BLaER1 (cell line): ENCODE measurements around the gene RAP2C.

Experiments used
- H3K27ac ChIP-seq: shearing (Covaris generic); formaldehyde crosslinking; 2 replicates; pipeline ENCODE4 v1.8.1; 2022
- H3K27me3 ChIP-seq: shearing (Covaris generic); formaldehyde crosslinking; 2 replicates; pipeline ENCODE4 v1.8.1; 2022
- H3K36me3 ChIP-seq: shearing (Covaris generic); formaldehyde crosslinking; 2 replicates; pipeline ENCODE4 v1.8.1; 2022
- H3K4me1 ChIP-seq: shearing (Covaris generic); formaldehyde crosslinking; 2 replicates; pipeline ENCODE4 v1.8.1; 2022
- H3K4me2 ChIP-seq: shearing (Covaris generic); formaldehyde crosslinking; 2 replicates; pipeline ENCODE4 v1.8.1; 2022
- H3K4me3 ChIP-seq: shearing (Covaris generic); formaldehyde crosslinking; 2 replicates; pipeline ENCODE4 v1.8.1; 2022
- H3K9ac ChIP-seq: shearing (Covaris generic); formaldehyde crosslinking; 2 replicates; pipeline ENCODE4 v1.8.1; 2022
- H3K9me3 ChIP-seq: shearing (Covaris generic); formaldehyde crosslinking; 2 replicates; pipeline ENCODE4 v1.8.1; 2022
- H4K20me1 ChIP-seq: shearing (Covaris generic); formaldehyde crosslinking; 2 replicates; pipeline ENCODE4 v1.8.1; 2022
- Cebpa-rat ChIP-seq: shearing (Covaris generic); IDR thresholded peaks from 2 replicates; pipeline ENCODE4 v1.8.1; 2022

The RAP2C gene

DNA sequence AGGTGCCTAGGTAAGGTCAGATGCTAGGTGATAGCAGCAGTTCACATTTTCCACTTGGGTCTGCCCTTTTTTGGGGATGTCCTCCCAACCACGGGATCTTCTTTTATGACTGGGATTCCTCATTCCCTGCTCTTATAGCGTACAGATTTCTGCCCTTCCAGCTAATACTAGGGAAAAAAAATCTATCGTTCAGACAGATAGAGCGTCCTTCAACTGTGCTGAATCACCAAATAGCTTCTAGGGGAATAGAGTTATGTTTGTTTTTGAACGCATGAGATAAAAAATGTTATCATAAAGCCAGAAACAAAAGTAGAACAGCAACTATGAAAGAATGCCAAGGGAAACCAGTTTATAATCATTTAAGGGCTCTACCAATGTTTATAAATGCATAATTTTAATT, 13.0 kb downstream of the RAP2C start:
- no peaks in the 10 kb centered on the region for H3K9me3 ChIP-seq
- H3K27me3 ChIP-seq: peaks cover 81% of the 10 kb centered on the region
- no peak overlapping the region for H3K4me3 ChIP-seq
- H3K36me3 ChIP-seq: no peaks in the 10 kb centered on the region
- H3K4me1 ChIP-seq: peaks cover 8% of the 10 kb centered on the region; the same call in 1 of the 2 replicates
- H4K20me1 ChIP-seq: peaks cover 44% of the 10 kb centered on the region
- no peak overlapping the region for H3K27ac ChIP-seq
- TF ChIP-seq Cebpa-rat: no peak
- no peak overlapping the region for H3K9ac ChIP-seq
- no peak overlapping the region for H3K4me2 ChIP-seq

- Histone ChIP-seq H3K36me3 (no peaks in the 10 kb centered on the region), H3K4me2 (no peak overlapping the region), H3K27ac (no peak overlapping the region), H4K20me1 (peaks cover 30% of the 10 kb centered on the region), H3K9me3 (no peaks in the 10 kb centered on the region), H3K4me1 (peaks cover 5% of the 10 kb centered on the region; the same call in 1 of the 2 replicates), H3K27me3 (peaks cover 84% of the 10 kb centered on the region), H3K4me3 (no peak overlapping the region), H3K9ac (no peak overlapping the region)
- no peak for TF ChIP-seq Cebpa-rat
Measured at GRCh38 chrX:132204629-132205028, 14.6 kb downstream of the RAP2C start.

- no peaks in the 10 kb centered on the region for H3K4me1 ChIP-seq
- no peaks in the 10 kb centered on the region for H3K36me3 ChIP-seq
- no peak overlapping the region for H3K27ac ChIP-seq
- H3K4me2 ChIP-seq: no peak overlapping the region
- no peak overlapping the region for H3K9ac ChIP-seq
- H4K20me1 ChIP-seq: peaks cover 14% of the 10 kb centered on the region; the same call in 1 of the 2 replicates
- TF ChIP-seq Cebpa-rat: no peak
- H3K27me3 ChIP-seq: peaks cover 81% of the 10 kb centered on the region
- H3K9me3 ChIP-seq: no peaks in the 10 kb centered on the region; the same call in 1 of the 2 replicates
- H3K4me3 ChIP-seq: no peak overlapping the region
Measured at GRCh38 chrX:132200976-132201375, 18.3 kb downstream of the RAP2C start.

GRCh38 chrX:132199941-132200340, 19.3 kb downstream of the RAP2C start:
- Histone ChIP-seq H3K4me1 (no peaks in the 10 kb centered on the region), H3K9ac (no peak overlapping the region), H3K4me3 (no peak overlapping the region), H3K27ac (no peak overlapping the region), H3K9me3 (peaks cover 2% of the 10 kb centered on the region; the same call in 1 of the 2 replicates), H3K4me2 (no peak overlapping the region), H3K27me3 (peaks cover 74% of the 10 kb centered on the region), H3K36me3 (no peaks in the 10 kb centered on the region), H4K20me1 (peaks cover 6% of the 10 kb centered on the region; the same call in 1 of the 2 replicates)
- TF ChIP-seq Cebpa-rat: no peak

DNA sequence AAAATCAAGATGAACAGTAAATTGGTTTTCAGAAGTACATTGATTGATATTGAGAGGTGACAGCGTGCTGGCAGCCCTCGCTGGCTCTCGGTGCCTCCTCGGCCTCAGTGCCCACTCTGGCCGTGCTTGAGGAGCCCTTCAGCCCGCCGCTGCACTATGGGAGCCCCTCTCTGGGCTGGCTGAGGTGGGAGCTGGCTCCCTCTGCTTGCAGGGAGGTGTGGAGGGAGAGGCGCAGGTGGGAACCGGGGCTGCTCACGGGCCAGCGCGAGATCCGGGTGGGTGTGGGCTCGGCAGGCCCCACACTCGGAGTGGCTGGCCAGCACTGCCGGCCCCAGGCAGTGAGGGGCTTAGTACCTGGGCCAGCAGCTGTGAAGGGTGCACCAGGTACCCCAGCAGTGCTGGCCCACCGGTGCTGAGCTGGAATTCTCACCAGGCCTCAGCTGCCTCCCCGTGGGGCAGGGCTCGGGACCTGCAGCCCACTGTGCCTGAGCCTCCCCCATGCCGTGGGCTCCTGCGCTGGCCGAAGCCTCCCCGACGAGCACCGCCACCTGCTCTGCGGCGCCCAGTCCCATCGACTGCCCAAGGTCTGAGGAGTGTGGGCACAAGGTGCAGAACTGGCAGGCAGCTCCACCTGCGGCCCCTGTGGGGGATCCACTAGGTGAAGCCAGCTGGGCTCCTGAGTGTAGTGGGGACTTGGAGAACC, 25.2 kb downstream of the RAP2C start:
- Histone ChIP-seq H3K4me1 (no peaks in the 10 kb centered on the region), H3K9ac (no peak overlapping the region), H3K36me3 (no peaks in the 10 kb centered on the region), H3K27me3 (peaks cover 36% of the 10 kb centered on the region), H3K9me3 (peaks cover 14% of the 10 kb centered on the region), H3K27ac (no peak overlapping the region), H3K4me2 (no peak overlapping the region), H4K20me1 (no peaks in the 10 kb centered on the region), H3K4me3 (no peak overlapping the region)
- TF ChIP-seq Cebpa-rat: no peak

DNA sequence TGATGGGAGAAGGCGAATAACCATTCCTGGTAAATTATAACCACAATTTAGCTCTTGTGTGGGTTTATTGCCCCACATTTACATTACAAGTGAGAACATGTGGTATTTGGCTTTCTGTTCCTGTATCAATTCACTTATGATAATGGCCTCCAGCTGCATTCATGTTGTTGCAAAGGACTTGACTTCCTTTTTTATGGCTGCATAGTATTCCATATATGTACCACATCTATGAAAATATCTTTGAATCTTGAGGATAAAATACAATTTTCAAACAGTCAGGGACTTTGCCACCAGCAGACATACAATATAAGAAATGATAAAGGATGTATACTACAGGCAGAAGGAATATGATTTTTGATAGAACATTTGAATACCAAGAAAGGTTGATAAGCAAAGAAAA, 27.3 kb downstream of the RAP2C start:
- H4K20me1 ChIP-seq: no peaks in the 10 kb centered on the region
- peaks cover 14% of the 10 kb centered on the region for H3K9me3 ChIP-seq
- peaks cover 16% of the 10 kb centered on the region for H3K4me1 ChIP-seq
- H3K27me3 ChIP-seq: peaks cover 42% of the 10 kb centered on the region
- no peak overlapping the region for H3K9ac ChIP-seq
- H3K36me3 ChIP-seq: no peaks in the 10 kb centered on the region
- H3K4me3 ChIP-seq: no peak overlapping the region
- H3K4me2 ChIP-seq: no peak overlapping the region
- TF ChIP-seq Cebpa-rat: no peak
- H3K27ac ChIP-seq: no peak overlapping the region

- peaks cover 17% of the 10 kb centered on the region for H3K4me1 ChIP-seq
- no peak overlapping the region for H3K9ac ChIP-seq
- no peak overlapping the region for H3K27ac ChIP-seq
- peaks cover 59% of the 10 kb centered on the region for H3K27me3 ChIP-seq
- no peaks in the 10 kb centered on the region for H4K20me1 ChIP-seq
- H3K9me3 ChIP-seq: no peaks in the 10 kb centered on the region
- H3K36me3 ChIP-seq: no peaks in the 10 kb centered on the region
- TF ChIP-seq Cebpa-rat: no peak
- H3K4me2 ChIP-seq: peak overlapping the region; percentile 49; the same call in 1 of the 2 replicates
- no peak overlapping the region for H3K4me3 ChIP-seq
Measured at GRCh38 chrX:132188175-132188574, 31.1 kb downstream of the RAP2C start.

DNA sequence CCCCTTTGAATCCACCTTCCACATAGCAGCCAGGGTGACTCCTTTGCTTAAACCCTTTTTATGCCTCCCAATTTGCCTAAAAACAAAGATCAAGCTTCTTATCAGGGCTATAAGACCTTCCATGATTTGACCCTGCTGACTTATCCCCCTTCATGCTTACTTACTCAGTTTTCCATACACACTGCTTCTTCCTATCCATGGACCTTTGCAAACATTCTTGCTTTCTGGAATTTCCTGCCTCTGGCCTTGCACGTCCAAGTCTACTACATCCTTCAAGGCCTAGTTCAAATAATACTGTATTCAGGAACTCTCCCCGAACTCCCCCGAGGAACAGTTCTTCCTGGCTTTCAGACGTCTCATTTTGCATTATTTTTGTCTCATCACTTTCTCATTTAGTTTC, 31.8 kb downstream of the RAP2C start:
- Histone ChIP-seq H3K27ac (no peak overlapping the region), H3K4me3 (no peak overlapping the region), H3K27me3 (peaks cover 67% of the 10 kb centered on the region), H3K4me1 (peaks cover 17% of the 10 kb centered on the region), H3K4me2 (peak overlapping the region; percentile 49), H4K20me1 (no peaks in the 10 kb centered on the region), H3K9ac (no peak overlapping the region), H3K36me3 (no peaks in the 10 kb centered on the region), H3K9me3 (no peaks in the 10 kb centered on the region)
- no peak for TF ChIP-seq Cebpa-rat

- no peak for TF ChIP-seq Cebpa-rat
- no peak overlapping the region for H3K4me2 ChIP-seq
- H3K27ac ChIP-seq: no peak overlapping the region
- no peaks in the 10 kb centered on the region for H3K9me3 ChIP-seq
- H3K9ac ChIP-seq: no peak overlapping the region
- H4K20me1 ChIP-seq: no peaks in the 10 kb centered on the region
- peaks cover 91% of the 10 kb centered on the region for H3K27me3 ChIP-seq
- H3K4me1 ChIP-seq: peaks cover 17% of the 10 kb centered on the region
- H3K36me3 ChIP-seq: no peaks in the 10 kb centered on the region
- H3K4me3 ChIP-seq: no peak overlapping the region
Measured at GRCh38 chrX:132184871-132185270, 34.4 kb downstream of the RAP2C start.

DNA sequence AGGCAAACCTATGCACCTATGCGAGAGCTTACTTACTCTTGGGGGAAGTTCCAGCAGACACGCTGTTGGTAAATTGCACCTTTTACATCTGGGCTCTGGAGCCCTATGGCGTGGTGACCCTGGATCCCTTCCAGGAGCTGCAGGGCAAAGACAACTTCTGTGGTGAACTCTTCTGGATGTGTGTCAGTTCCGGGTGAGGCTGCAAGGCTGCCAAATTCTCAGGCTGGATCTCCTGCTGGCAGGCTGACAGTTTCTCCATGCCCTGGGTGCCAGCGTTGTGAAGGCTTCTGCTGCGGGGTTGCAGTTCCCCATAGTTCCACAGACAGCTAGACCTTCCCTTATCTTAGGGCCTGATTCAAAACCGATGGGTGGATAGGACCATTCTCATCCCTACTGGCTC, 37.9 kb downstream of the RAP2C start:
- no peak overlapping the region for H3K27ac ChIP-seq
- peaks cover 84% of the 10 kb centered on the region for H3K27me3 ChIP-seq
- no peak for TF ChIP-seq Cebpa-rat
- H3K4me1 ChIP-seq: no peaks in the 10 kb centered on the region
- no peak overlapping the region for H3K4me3 ChIP-seq
- no peaks in the 10 kb centered on the region for H3K9me3 ChIP-seq
- H4K20me1 ChIP-seq: no peaks in the 10 kb centered on the region; the same call in 1 of the 2 replicates
- no peaks in the 10 kb centered on the region for H3K36me3 ChIP-seq
- no peak overlapping the region for H3K9ac ChIP-seq
- H3K4me2 ChIP-seq: no peak overlapping the region
